ENCODE results near the gene IL10. TPM values are rescaled to one million over a fixed set of nuclear protein-coding genes. Genes with fewer than 3 reads are reported as not detected.

The IL10 gene
- total RNA-seq, 1 donor from 2014 or later = 0.18 TPM

DNA sequence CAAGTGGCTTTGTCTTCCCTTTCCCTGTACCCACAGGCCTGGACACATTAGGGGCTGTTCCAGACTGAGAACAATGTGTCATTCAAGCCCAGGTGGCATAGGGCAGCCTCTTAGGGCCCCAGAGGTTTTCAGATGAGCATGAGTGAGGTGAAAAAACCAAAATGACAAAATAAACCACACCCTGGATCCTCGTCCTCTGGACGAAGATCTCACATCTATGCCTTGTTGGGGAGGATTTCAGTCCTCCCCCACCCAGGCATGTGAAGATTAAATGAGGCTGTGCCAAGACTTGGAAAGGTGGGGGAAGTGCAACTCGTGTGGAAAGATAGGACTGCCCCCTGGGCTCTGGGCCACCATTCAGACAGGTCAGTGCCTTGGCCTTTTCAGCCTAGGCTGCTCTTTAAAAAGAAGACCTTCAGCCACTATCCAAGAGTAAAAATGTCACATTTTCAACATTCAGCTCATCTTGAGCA lies 34.5 kb downstream of the IL10 start:
- peak; percentile 73 for ATAC-seq
- no peak for DNase-seq (ENCODE audit: low spot score)

DNA sequence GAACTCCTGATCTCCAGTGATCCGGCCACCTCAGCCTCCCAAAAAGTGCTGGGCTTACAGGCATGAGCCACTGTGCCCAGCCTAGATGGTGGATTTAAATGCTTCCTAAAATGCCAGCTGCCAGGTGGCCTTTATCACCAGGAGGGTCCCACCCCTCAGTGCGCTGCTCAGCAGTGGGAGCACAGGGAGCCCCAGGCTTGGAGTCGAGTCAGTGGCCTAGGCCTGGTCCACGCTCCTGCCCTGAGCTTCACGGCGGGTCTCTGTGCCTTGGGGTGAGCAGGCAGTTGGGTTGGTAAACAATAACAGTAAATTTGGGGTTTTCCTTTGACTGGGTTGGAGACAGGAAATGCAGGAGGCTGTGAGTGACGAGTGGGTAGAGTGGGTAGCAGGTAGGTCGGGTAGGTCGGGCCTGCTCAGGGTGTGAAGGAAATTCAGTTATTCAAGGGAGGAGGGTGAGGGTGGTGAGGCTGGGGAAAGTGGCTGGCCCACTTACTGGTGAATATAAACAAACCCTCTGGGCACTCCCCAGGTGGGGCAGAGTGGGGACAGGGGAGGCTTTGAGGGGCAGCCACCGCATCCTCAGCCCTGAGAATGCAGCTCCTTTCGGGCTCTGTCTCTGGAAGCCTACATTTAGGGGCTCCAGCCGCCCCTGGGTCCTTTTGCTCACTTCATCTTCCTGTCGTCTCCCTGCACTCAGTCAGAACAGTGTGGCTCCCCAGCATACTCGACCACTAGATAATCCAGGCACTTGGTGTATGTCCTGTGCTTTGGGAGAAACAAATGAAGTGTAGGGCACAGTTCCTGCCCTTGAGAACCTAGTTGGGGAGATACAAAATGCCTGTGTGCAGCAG lies 35.2 kb downstream of the IL10 start:
- ATAC-seq (peak; percentile 7), DNase-seq (ENCODE audit: low spot score) (no peak)

DNA sequence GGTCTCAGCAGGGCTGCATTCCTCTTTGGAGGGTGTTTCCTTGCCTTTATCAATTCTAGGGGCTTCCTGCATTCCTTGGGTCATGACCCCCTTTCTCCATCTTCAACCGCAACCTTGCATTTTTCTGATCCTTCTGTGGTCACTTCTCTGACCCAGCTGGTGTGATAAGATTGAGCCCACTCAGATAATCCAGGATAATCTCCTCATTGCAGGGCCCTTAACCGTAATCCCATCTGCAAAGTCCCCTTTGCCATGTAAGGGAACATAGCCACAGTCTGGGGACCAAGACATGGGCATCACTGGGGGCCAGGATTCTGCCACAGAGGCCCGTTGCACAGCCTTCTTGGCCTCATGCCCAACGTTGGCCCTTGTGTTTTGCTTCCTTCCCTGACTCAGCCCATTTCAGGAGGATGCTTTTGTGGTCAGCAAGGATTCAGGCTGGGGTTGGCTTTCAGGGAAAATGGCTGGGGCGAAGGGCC lies 36.7 kb downstream of the IL10 start:
- DNase-seq (ENCODE audit: low spot score) (no peak), ATAC-seq (no peak)

DNA sequence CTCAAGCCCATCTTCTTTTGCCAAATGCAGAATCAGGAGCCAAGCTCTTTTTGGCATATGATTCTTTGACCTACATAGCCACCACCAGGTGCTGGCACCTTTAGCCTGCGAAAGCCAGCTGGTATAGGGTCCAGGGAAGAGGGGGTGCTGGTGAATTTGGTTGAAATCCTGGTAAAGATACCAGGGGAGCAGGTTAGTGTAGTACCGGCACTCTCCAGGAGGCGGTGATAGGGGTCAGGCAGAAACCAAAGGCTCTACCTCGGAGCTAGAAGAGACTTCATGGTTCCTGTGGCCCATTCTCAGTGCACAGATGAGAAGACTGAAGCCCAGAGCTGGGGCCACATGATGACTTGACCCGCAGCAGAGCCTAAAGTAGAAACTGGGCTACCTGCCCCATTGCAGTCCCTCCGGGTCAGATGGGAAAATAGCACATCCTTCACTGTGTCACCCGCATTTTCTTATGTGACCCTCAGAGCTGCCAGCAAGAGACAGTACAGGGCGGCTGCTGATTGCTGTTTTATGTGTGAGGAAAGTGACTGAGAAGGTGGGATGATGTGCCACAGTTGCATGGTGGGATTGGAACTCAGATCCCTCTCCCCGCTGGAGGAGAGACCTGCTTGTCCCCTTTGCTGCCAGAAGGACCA lies 37.7 kb downstream of the IL10 start:
- ATAC-seq (peak; percentile 55), DNase-seq (ENCODE audit: low spot score) (no peak)

DNA sequence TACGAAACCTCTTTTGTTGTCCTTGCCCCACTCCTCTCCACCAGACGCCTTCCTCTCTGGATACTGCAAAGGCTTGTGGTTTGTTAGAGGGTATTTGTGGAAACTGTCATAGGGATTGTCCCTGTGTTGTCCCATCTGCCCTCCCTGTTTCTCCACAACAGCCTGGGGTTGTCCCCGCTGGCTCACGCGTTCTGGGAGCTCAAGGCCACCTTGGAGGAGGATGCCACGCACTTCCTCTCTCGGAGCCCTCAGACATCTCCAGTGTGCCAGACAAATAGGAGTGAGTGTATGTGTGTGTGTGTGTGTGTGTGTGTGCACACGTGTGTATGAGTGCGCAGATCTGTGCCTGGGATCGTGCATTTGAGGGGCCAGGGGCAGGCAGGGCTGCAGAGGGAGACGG lies 39.3 kb downstream of the IL10 start:
- no peak for DNase-seq (ENCODE audit: low spot score)
- no peak for ATAC-seq

DNA sequence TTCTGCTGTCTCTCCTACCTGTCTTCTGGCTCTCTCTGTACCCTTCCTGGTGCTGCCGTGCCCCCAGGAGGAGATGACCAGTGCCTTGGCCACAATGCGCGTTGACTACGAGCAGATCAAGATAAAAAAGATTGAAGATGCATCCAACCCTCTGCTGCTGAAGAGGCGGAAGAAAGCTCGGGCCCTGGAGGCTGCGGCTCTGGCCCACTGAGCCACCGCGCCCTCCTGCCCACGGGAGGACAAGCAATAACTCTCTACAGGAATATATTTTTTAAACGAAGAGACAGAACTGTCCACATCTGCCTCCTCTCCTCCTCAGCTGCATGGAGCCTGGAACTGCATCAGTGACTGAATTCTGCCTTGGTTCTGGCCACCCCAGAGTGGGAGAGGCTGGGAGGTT lies 39.8 kb downstream of the IL10 start:
- DNase-seq (ENCODE audit: low spot score) (peak; percentile 35), ATAC-seq (no peak)

DNA sequence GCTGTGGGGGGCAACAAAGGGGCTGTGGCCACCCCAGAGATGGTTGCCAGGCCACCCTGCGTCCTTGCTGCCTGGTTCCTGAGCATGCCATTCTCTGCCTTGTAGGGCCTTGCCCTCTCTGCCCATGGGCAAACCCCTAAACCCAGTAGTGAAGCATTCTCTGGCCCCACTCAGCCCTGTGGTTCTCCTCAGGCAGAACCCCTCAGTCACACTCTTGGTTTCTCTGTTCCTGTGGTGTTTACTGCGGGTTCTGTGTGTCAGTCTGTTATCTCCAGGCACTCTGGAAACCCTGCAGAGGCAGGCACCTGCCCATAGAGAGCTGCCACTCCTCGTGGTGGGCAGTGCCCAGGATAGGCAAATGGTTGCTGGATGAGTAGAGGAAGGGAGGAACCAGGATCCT lies 42.8 kb downstream of the IL10 start:
- ATAC-seq (no peak), DNase-seq (ENCODE audit: low spot score) (peak; percentile 36)

DNA sequence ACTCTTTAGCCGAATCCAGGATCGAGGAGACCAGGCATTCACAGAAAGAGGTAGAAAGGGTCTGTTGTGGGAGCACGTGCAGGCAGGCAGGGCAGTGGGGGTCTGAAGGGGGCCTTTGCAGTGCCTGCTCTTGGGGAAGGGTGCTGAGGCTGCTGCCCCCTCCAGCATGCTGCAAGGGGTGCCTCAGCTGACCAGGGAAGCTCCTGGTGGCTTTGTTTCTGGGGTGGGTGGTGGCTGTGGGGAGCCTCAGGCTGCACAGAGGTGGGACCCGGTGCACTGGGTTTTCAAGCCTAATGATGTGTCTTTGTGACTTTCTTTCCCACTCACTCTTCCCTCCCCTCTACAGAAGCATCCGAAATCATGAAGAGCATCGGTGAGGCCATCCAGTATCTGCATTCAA lies 43.2 kb downstream of the IL10 start:
- ATAC-seq = no peak

DNA sequence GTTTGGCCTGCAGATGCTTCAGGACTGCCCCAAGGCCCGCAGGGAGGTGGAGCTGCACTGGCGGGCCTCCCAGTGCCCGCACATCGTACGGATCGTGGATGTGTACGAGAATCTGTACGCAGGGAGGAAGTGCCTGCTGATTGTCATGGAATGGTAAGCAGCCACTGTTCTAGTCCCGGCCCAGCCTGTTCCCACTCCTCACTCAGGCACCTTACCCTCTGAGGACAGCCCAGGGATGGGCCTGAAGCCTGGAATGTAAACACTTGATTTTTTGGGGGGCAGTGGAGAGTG lies 43.7 kb downstream of the IL10 start:
- ATAC-seq (no peak), DNase-seq (ENCODE audit: low spot score) (peak; percentile 41)

More for the DNA sequence above, 43.2 kb downstream of the IL10 start:
- DNase-seq (ENCODE audit: low spot score) = peak; percentile 40

DNA sequence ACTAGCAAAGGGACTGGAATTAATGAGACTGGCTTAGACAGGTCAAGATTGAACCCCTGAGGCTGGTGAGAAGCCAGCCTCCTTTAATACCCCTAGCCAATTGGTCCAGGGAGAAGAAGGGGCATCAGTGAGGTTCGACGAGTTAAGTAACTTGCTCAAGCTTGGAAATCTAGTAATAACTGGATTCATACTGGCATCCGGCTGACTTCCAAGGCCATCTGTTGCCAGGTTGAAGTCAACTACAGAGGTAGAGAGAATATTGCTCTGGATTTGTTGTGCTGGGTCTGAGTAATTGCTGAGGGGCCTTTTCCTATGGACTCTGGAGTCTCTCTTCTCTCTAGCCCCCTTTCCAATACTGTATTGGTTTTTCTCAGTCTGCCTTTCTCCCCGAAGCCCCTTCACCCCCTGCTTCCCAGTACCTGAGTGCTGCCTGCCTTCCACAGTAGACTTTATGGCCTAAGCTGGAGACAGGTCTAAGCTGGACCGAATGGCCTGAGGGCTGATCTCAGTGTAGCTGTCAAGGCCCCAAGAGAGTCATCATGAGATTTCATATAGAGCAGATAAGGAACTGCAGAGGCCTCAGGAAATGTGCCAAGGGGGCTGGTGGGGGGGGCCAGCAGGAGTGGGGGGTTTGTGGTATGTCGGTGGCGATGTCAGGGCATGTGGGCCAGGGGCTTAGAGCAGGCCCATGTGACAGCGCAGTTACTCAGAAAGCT lies 44.2 kb downstream of the IL10 start:
- ATAC-seq (no peak), DNase-seq (ENCODE audit: low spot score) (peak; percentile 19)

DNA sequence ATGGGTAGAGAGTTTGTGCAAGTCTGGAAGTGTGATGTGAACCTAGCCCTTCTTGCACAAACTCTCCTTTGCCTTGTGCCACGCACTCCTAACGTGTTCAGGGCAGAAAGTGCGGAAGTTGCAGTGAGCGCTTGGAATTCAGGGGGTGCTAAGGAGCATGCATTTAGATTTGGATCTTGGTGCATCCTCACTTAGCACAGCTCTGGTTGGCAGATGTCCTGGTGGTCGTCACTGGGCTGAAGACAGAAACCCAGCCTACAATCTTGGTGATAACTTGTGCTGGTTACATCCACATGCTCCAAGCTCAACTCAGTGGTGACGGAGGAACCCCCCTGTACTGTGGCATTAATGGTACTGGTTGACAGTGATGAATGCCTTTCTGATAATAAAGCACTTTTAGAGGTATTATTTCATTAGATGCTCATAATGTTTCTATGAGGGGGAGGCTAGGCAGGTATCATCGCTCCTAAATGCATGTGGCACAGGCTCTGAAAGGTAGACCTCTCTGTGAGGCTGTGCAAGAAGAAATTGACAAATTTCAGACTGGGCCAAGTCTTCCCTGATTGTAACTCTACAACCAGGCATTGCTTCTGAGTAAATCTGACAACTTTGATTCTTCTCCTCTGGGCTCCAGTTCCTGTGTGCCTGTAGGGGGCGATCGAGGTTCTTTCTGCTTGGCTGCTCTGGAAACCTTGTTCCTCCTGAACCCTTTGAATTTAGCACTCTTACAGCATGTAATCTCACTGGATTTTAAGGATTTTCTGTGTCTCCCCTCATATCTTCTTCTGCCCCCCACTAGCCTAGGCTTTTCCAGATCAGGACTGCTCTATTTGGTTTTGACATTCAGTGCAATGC lies 47.0 kb downstream of the IL10 start:
- ATAC-seq (peak; percentile 28), DNase-seq (ENCODE audit: low spot score) (no peak)

DNA sequence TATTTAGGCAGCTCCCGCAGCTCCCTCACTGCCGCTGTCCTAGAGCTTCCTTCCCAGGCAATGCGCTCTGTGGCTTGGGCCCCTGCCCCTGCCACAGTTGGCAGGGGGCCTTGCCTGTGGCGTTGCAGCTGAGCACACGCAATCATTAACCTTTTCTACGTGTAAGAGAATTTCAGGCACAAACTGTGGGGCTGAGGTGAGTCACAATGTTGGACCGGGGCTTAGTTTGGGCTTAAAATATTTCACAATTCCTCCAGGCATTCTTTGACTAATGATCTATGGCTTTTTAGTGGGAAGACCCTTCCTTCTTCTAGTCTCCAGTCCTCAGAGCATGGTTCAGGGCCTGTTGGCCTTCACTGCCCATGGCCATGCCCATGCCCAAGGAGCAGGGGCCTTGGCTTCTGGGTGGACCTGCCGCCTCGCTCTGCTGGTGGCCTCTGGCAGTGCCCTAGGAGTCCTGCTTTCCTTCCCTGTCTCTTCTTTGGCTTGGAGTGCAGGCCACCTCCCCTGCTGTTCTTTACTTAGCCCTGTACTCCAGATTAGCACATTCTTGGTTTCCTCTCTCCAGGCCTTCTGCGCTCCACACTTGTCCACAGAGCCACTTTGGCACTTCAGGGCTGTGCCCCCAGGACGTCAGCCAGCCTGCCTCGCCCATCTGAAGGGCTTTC lies 48.4 kb downstream of the IL10 start:
- ATAC-seq = peak; percentile 79
- DNase-seq (ENCODE audit: low spot score) = peak; percentile 83

DNA sequence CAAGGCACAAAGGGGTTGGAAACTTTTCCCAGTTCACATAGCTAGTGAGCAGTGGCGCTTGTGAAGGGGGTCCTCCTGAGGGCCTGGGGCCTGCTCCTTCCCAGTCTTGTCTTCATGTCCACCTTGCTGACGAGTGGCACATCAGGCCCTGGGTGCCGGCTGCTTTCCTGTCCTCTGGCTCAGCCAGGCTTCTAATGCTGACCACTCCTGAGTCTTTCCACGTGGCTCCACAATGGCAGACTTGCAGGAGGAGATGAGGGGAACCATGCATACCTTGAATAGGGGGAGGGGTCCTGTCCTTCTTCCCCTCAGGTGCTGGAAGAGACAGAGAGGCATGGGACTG lies 48.9 kb downstream of the IL10 start:
- ATAC-seq (peak; percentile 14), DNase-seq (ENCODE audit: low spot score) (no peak)

DNA sequence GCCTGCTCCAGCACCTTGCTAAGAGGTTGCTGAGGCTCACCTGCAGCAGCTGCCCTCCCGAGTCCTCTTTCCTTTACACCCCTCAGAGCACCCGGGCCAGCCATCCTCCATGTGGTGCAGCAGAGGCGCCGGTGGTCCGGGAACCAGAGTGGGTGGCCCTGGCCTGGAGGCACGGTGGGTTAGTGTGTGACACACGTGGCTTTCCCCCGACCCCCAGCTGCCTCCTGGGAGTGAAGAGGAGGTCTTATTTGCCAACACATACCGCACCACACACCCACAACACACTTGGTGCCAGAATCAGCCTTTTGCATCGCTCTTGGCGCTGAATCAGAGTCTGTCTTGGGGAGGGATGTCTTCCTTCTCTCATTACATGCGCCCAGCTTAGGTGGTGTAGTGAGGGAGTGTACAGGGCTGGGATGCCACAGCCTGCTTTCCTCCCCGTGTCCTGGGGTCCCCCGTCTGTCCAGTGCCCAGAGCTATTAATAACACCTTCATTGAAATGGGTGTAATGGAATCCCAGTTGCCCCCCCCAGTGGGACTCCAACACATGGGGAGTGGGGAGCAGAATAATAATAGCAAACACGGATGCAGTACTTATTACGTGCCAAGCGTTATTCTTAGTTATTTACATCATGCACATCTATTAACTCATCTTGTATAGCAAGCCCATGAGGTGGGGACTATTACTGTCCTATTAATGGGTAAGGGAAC lies 49.4 kb downstream of the IL10 start:
- peak; percentile 1 for ATAC-seq

DNA sequence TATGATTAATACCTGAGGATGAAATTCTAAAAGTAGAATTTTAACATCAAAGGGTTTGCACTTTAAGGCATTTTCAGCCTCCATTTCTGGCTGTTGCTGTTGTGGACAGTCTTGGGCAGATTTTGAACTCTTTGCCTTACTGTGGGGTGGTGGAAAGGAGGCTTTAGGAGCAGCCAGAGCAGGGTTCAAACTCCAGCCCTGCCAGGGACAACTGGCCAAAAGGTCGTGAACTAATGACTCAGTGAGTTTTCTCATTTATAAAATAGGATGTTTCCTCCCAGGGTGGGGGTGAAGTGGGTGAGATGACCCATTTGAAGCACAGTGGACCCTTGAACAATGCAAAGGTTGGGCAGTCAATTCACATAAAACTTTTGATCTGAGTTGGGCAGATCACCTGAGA lies 50.8 kb downstream of the IL10 start:
- DNase-seq (ENCODE audit: low spot score) (peak; percentile 62), ATAC-seq (peak; percentile 29)

More for the DNA sequence above, 49.4 kb downstream of the IL10 start:
- DNase-seq (ENCODE audit: low spot score) = no peak

DNA sequence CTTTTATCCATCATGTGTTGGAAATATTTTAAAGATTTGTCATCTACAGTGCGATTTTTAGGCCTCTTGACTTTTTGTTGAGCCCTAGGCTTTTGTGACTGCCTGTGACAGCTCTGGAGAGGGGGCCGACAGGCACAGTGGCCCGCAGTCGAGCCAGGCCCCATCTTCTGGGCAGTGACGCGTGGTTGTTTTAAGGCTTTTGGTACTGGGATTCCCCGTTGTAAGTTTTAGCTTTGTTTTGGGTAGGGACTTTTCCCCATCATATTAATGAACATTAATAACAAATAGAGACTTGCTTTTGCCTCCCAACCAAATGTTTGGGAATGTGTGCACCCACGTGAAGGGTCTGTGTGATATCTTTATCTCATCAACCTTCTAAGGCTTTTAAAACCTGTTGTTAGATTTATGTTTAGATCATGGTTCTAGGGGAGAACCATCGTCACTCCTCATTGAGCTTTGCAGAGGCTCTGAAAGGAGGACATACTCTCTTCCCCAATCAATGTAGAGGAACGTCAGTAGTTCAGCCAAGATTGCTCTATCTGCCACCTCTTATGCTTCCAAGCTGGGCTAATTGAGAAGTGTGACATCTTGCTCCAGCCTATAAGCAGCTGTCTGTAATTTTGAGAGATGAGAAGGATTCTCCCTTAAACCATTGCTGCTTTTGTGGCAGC lies 53.0 kb downstream of the IL10 start:
- DNase-seq (ENCODE audit: low spot score) (no peak), ATAC-seq (no peak)

DNA sequence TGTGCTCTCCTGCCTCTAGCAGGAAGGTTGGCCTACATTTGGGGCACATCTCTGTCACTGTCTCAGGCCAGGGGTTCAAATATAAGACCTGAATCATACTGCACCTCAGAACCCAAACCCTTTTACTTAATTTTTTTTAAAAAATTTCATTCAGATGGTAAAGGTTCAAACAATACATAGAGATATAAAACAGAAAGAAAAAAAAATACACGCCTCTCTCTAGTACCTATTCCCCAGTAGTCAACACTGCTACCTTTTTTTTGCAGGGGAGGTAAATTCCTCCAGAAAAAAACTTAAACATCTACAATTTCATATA lies 54.7 kb downstream of the IL10 start:
- ATAC-seq = no peak
- DNase-seq (ENCODE audit: low spot score) = no peak
